Testis (tissue), 3 donors: ENCODE data around the gene DIO1. TPM values are rescaled to one million over a fixed set of nuclear protein-coding genes. Genes with fewer than 3 reads are reported as not detected.

ENCODE experiments used
- DNase-seq: peaks from one replicate; pipeline ENCODE4 v3.0.0-alpha.2; 2019
- H3K27ac ChIP-seq, 2 donors: fragments of 200-600 bp; sonication (generic); one replicate each; pipeline ENCODE4 v1.5.1; 2019
- H3K27me3 ChIP-seq: fragments of 200-600 bp; sonication (generic); one replicate; pipeline ENCODE4 v1.5.1; 2019
- H3K36me3 ChIP-seq: fragments of 200-600 bp; sonication (generic); one replicate; pipeline ENCODE4 v1.5.1; 2017; ENCODE audit warnings: low read depth; ENCODE audit errors: missing control alignments
- H3K4me1 ChIP-seq: fragments of 200-600 bp; sonication (generic); one replicate; pipeline ENCODE4 v1.5.1; 2019
- H3K4me3 ChIP-seq, 2 donors: fragments of 200-600 bp; sonication (generic); one replicate each; pipeline ENCODE4 v1.5.1; 2017 to 2019
- H3K9me3 ChIP-seq: fragments of 200-600 bp; sonication (generic); one replicate; pipeline ENCODE4 v1.5.1; 2017
- POLR2A ChIP-seq: fragments of 450-650 bp; IDR thresholded peaks from one replicate; pipeline ENCODE4 v1.6.1; 2017; ENCODE audit warnings: antibody characterized with exemption, mild to moderate bottlenecking, moderate library complexity
- WGBS, 2 donors: methylation state at CpG; one replicate each; pipeline ENCODE4 v1.1.5; 2018; 5-methylcytosine and 5-hydroxymethylcytosine counted together
- intact Hi-C: fragments of 100-400 bp; cut with DNase I; formaldehyde crosslinking; loops from one replicate; pipeline ENCODE4 v1.15.1; 2023; ENCODE audit warnings: low total_unique reads
- polyA plus RNA-seq: library from polyadenylated mRNA; stranded (reverse); fragments of 350-450 nt; fragmentation: Illumina TruSeq; extraction: RNeasy Lipid Tissue Mini Kit (QIAGEN cat#74804); gene quantifications from one replicate; pipeline ENCODE4 v1.2.3, GENCODE V29; 2014; ENCODE audit warnings: low read depth, low replicate concordance; ENCODE audit not compliant: insufficient read depth
- total RNA-seq, 2 donors: library from RNA; depleted of rRNA; stranded (reverse); fragments of >200 nt; gene quantifications; one replicate each; pipeline ENCODE4 v1.2.3, GENCODE V29; 2016
- TF ChIP-seq, protein P1 (sequence below), 3 experiments: fragments of 450-650 bp in 2 of 3; fragments of 200-600 bp in 1 of 3; sonication (generic) in 1 of 3; IDR thresholded peaks; one replicate each; pipeline ENCODE4 v1.5.1; 2016 to 2019; ENCODE audit warnings: antibody characterized with exemption in 3 of 3, mild to moderate bottlenecking in 2 of 3, moderate library complexity in 1 of 3

Gene DIO1
- total and polyA plus RNA-seq, 3 donors from 2014 or later: 0.81 to 1.7 TPM; not detected in 1

GRCh38 chr1:53927376-53927881 lies 33.4 kb downstream of the DIO1 start:
- Histone ChIP-seq H3K27me3 (no peaks in the 10 kb centered on the region), H3K9me3 (no peaks in the 10 kb centered on the region), H3K4me3 (no peak overlapping the region), H3K27ac (no peak overlapping the region), H3K4me1 (no peaks in the 10 kb centered on the region), H3K36me3 (no peaks in the 10 kb centered on the region)
- TF ChIP-seq, protein P1, sequence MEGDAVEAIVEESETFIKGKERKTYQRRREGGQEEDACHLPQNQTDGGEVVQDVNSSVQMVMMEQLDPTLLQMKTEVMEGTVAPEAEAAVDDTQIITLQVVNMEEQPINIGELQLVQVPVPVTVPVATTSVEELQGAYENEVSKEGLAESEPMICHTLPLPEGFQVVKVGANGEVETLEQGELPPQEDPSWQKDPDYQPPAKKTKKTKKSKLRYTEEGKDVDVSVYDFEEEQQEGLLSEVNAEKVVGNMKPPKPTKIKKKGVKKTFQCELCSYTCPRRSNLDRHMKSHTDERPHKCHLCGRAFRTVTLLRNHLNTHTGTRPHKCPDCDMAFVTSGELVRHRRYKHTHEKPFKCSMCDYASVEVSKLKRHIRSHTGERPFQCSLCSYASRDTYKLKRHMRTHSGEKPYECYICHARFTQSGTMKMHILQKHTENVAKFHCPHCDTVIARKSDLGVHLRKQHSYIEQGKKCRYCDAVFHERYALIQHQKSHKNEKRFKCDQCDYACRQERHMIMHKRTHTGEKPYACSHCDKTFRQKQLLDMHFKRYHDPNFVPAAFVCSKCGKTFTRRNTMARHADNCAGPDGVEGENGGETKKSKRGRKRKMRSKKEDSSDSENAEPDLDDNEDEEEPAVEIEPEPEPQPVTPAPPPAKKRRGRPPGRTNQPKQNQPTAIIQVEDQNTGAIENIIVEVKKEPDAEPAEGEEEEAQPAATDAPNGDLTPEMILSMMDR (IDR thresholded peaks at IDR 0.05): no peak
- TF ChIP-seq POLR2A: no peak
- DNase-seq: no peak
- intact Hi-C loops: no loop called here
- WGBS, 2 donors: 95 to 96% methylated on average over 2 of the region's 2 CpGs

DNA sequence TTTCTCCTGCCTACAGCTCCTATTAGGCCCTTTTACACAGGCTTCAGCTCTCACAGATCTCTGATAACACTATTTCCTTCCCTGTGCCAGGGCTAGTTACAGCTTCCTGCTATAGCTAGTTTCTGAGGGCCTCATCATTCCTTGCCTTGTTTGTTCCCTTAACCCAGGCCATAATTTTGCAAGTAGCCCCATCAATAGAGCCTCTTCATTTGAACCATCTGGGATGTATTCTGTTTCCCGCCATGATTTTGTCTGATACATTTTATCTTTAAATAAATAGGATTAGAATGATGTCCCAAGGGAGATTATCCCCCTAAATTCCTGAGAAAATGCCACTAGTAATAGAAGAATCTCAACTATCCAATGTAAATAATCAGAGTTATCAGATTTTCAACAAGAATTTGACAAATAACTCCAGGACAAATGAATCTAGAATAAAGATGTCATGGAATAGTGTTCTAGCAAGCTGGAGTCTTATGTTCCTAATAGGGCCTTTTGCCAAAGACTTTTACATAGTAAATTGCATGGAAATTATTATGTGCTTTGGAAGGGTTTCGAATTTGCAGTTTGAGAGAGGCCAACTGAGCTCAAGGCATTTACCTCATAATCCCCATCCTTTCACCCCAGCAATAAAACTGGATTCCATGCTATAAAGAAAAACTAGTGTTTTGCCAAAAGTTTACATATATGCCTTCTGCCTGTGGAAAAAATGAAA lies 35.4 kb downstream of the DIO1 start:
- Histone ChIP-seq H3K27ac (no peak overlapping the region), H3K4me1 (no peaks in the 10 kb centered on the region), H3K27me3 (no peaks in the 10 kb centered on the region), H3K9me3 (no peaks in the 10 kb centered on the region), H3K4me3 (no peak overlapping the region), H3K36me3 (no peaks in the 10 kb centered on the region)
- DNase-seq: no peak
- 97 to 98% methylated on average over 2 of the region's 2 CpGs for WGBS, 2 donors
- intact Hi-C loops: no loop called here
- TF ChIP-seq, protein P1 (IDR thresholded peaks at IDR 0.05): no peak
- no peak for TF ChIP-seq POLR2A

GRCh38 chr1:53930932-53931331 lies 36.9 kb downstream of the DIO1 start:
- TF ChIP-seq, protein P1 (IDR thresholded peaks at IDR 0.05): no peak
- TF ChIP-seq POLR2A: no peak
- DNase-seq: no peak
- 81 to 88% methylated on average over 3 of the region's 3 CpGs for WGBS, 2 donors
- H3K27ac ChIP-seq: no peak overlapping the region
- no peak overlapping the region for H3K4me3 ChIP-seq
- H3K4me1 ChIP-seq: no peaks in the 10 kb centered on the region
- H3K27me3 ChIP-seq: no peaks in the 10 kb centered on the region
- no peaks in the 10 kb centered on the region for H3K36me3 ChIP-seq
- H3K9me3 ChIP-seq: no peaks in the 10 kb centered on the region
- intact Hi-C loops: no loop called here

- intact Hi-C loops: no loop called here
- Histone ChIP-seq H3K36me3 (no peaks in the 10 kb centered on the region), H3K27me3 (no peaks in the 10 kb centered on the region), H3K4me1 (no peaks in the 10 kb centered on the region), H3K9me3 (no peaks in the 10 kb centered on the region), H3K27ac (no peak overlapping the region), H3K4me3 (no peak overlapping the region)
- 97% methylated on average over 2 of the region's 2 CpGs for WGBS, 2 donors
- no peak for DNase-seq
- TF ChIP-seq, protein P1 (IDR thresholded peaks at IDR 0.05): no peak
- TF ChIP-seq POLR2A: no peak
Measured at GRCh38 chr1:53931523-53931922, 37.5 kb downstream of the DIO1 start.
